ENCODE data around the gene RNF223.

- TF ChIP-seq CTCF (IDR thresholded peaks at IDR 0.05) (no peak), POLR2AphosphoS5 (IDR thresholded peaks at IDR 0.05; ENCODE audit: low read depth, low read length) (no peak), REST (IDR thresholded peaks at IDR 0.05; ENCODE audit: insufficient read depth in 1 of 2, low read depth in 2 of 2, low read length in 1 of 2) (no peak)
Measured at GRCh38 chr1:1046243-1046642, 27.9 kb downstream of the RNF223 start.

All from Panc1 (cell line).